IgD-negative memory B cell (primary cell): Measurements from ENCODE around the gene HMOX2. TPM values are rescaled to one million over a fixed set of nuclear protein-coding genes. Genes with fewer than 3 reads are reported as not detected.

Source experiments
- H3K27ac Mint-ChIP-seq, 3 donors: one replicate each; pipeline ENCODE4 v1.8.0; 2020 to 2022; ENCODE audit warnings: mild to moderate bottlenecking in 3 of 3, mixed read lengths in 3 of 3, moderate library complexity in 1 of 3
- H3K27me3 Mint-ChIP-seq: one replicate; pipeline ENCODE4 v1.8.0; 2021; ENCODE audit warnings: mixed read lengths
- H3K36me3 Mint-ChIP-seq: one replicate; pipeline ENCODE4 v1.8.0; 2020; ENCODE audit warnings: mild to moderate bottlenecking, mixed read lengths
- H3K4me1 Mint-ChIP-seq, 3 donors: one replicate each; pipeline ENCODE4 v1.8.0; 2020 to 2022; ENCODE audit warnings: mixed read lengths in 3 of 3, mild to moderate bottlenecking in 1 of 3
- H3K4me3 Mint-ChIP-seq, 4 donors: one replicate each; pipeline ENCODE4 v1.8.0; 2020 to 2022; ENCODE audit warnings: mild to moderate bottlenecking in 4 of 4, mixed read lengths in 4 of 4, moderate library complexity in 3 of 4
- H3K9me3 Mint-ChIP-seq, 3 donors: one replicate each; pipeline ENCODE4 v1.8.0; 2020 to 2021; ENCODE audit warnings: mixed read lengths in 3 of 3, mild to moderate bottlenecking in 1 of 3
- polyA plus RNA-seq: library from polyadenylated mRNA; unstranded; fragments of 300-500 nt; fragmentation: Illumina TruSeq; gene quantifications from one replicate; pipeline ENCODE4 v1.2.3, GENCODE V29; 2021

The HMOX2 gene
- polyA plus RNA-seq, 1 donor from 2014 or later = 75.9 TPM

GRCh38 chr16:4506450-4506849 is 30.3 kb downstream of the HMOX2 start:
- Mint-ChIP-seq H3K27ac (peak overlapping the region; percentile 95 to 99 (median 95)), H3K4me3 (peak overlapping the region in 3 of 4 donors; percentile 49 to 92 (median 88)), H3K27me3 (no peaks in the 10 kb centered on the region), H3K36me3 (no peaks in the 10 kb centered on the region), H3K4me1 (peaks cover 30 to 34% (median 33%) of the 10 kb centered on the region in 3 donors), H3K9me3 (no peaks in the 10 kb centered on the region)

DNA sequence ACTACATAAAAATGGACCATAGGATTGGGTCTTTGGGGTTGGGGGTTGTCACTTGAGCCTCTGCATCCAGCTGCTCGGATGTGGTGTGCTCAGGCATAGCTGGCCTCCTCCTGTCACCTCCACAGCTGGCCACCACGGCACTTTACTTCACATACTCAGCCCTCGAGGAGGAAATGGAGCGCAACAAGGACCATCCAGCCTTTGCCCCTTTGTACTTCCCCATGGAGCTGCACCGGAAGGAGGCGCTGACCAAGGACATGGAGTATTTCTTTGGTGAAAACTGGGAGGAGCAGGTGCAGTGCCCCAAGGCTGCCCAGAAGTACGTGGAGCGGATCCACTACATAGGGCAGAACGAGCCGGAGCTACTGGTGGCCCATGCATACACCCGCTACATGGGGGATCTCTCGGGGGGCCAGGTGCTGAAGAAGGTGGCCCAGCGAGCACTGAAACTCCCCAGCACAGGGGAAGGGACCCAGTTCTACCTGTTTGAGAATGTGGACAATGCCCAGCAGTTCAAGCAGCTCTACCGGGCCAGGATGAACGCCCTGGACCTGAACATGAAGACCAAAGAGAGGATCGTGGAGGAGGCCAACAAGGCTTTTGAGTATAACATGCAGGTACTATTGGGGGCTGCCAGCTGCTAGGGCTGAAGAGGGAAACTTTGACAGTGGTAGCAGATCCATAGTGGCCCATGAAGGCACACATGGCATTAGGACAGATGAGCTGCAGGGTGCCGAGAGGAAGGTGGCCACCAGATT is 31.6 kb downstream of the HMOX2 start:
- H3K4me3 Mint-ChIP-seq = no peak overlapping the region
- peak overlapping the region in 2 of 3 donors; percentile 69 to 95 for H3K27ac Mint-ChIP-seq

GRCh38 chr16:4508806-4509205 is 32.6 kb downstream of the HMOX2 start:
- Mint-ChIP-seq H3K27me3 (no peaks in the 10 kb centered on the region), H3K27ac (peak overlapping the region in 1 of 3 donors; percentile 22), H3K36me3 (no peaks in the 10 kb centered on the region), H3K9me3 (no peaks in the 10 kb centered on the region), H3K4me3 (no peak overlapping the region), H3K4me1 (peaks cover 23 to 26% (median 23%) of the 10 kb centered on the region in 3 donors)

More for the DNA sequence above, 31.6 kb downstream of the HMOX2 start:
- Mint-ChIP-seq H3K4me1 (peaks cover 30 to 34% (median 31%) of the 10 kb centered on the region in 3 donors), H3K36me3 (no peaks in the 10 kb centered on the region), H3K9me3 (no peaks in the 10 kb centered on the region), H3K27me3 (no peaks in the 10 kb centered on the region)

DNA sequence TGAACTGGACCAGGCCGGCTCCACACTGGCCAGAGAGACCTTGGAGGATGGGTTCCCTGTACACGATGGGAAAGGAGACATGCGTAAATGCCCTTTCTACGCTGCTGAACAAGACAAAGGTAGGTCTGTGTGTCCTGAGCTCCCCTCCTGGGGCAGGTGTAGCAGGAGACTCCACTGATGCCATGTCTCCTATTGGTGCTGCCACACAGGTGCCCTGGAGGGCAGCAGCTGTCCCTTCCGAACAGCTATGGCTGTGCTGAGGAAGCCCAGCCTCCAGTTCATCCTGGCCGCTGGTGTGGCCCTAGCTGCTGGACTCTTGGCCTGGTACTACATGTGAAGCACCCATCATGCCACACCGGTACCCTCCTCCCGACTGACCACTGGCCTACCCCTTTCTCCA is 33.2 kb downstream of the HMOX2 start:
- no peaks in the 10 kb centered on the region for H3K27me3 Mint-ChIP-seq
- no peak overlapping the region for H3K4me3 Mint-ChIP-seq
- no peaks in the 10 kb centered on the region for H3K9me3 Mint-ChIP-seq
- peaks cover 21 to 24% (median 22%) of the 10 kb centered on the region in 3 donors for H3K4me1 Mint-ChIP-seq
- no peaks in the 10 kb centered on the region for H3K36me3 Mint-ChIP-seq
- H3K27ac Mint-ChIP-seq = no peak overlapping the region

DNA sequence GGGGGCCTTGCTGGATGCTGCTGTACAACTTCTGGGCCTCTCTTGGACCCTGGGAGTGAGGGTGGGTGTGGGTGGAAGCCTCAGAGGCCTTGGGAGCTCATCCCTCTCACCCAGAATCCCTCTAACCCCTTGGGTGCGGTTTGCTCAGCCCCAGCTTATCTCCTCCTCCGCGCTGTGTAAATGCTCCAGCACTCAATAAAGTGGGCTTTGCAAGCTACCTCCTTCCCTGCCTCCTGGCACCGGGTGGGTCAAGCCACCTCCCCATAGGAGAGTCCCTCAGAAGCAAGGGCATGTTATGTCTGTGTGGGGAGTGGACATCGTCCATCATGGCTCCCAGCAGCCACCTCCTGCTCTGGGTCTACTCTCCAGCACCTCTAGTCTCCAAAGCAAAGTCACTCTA is 33.9 kb downstream of the HMOX2 start:
- Mint-ChIP-seq H3K4me3 (no peak overlapping the region), H3K36me3 (no peaks in the 10 kb centered on the region), H3K9me3 (no peaks in the 10 kb centered on the region), H3K4me1 (peaks cover 21 to 25% (median 22%) of the 10 kb centered on the region in 3 donors), H3K27ac (peak overlapping the region in 1 of 3 donors; percentile 29), H3K27me3 (no peaks in the 10 kb centered on the region)

GRCh38 chr16:4510747-4511426 is 34.7 kb downstream of the HMOX2 start:
- Mint-ChIP-seq H3K27me3 (no peaks in the 10 kb centered on the region), H3K9me3 (no peaks in the 10 kb centered on the region), H3K4me1 (peaks cover 22 to 25% (median 23%) of the 10 kb centered on the region in 3 donors), H3K27ac (peak overlapping the region in 2 of 3 donors; percentile 8 to 85), H3K4me3 (peak overlapping the region in 1 of 4 donors; percentile 28), H3K36me3 (no peaks in the 10 kb centered on the region)

GRCh38 chr16:4511441-4512082 is 35.4 kb downstream of the HMOX2 start:
- Mint-ChIP-seq H3K9me3 (no peaks in the 10 kb centered on the region), H3K4me3 (no peak overlapping the region), H3K4me1 (peaks cover 17 to 24% (median 21%) of the 10 kb centered on the region in 3 donors), H3K36me3 (no peaks in the 10 kb centered on the region), H3K27ac (peak overlapping the region in 1 of 3 donors; percentile 85), H3K27me3 (no peaks in the 10 kb centered on the region)

- Mint-ChIP-seq H3K9me3 (no peaks in the 10 kb centered on the region), H3K36me3 (no peaks in the 10 kb centered on the region), H3K4me1 (peaks cover 18 to 21% (median 19%) of the 10 kb centered on the region in 3 donors), H3K27me3 (no peaks in the 10 kb centered on the region), H3K4me3 (no peak overlapping the region), H3K27ac (peak overlapping the region in 1 of 3 donors; percentile 62)
These were observed 36.3 kb downstream of the HMOX2 start for GRCh38 chr16:4512473-4512872.

- peak overlapping the region in 1 of 4 donors; percentile 12 for H3K4me3 Mint-ChIP-seq
- H3K36me3 Mint-ChIP-seq = no peaks in the 10 kb centered on the region
- H3K9me3 Mint-ChIP-seq = no peaks in the 10 kb centered on the region
- H3K27ac Mint-ChIP-seq = peak overlapping the region in 1 of 3 donors; percentile 78
- no peaks in the 10 kb centered on the region for H3K27me3 Mint-ChIP-seq
- peaks cover 18 to 21% (median 19%) of the 10 kb centered on the region in 3 donors for H3K4me1 Mint-ChIP-seq
These were observed 37.1 kb downstream of the HMOX2 start for GRCh38 chr16:4513086-4513860.

DNA sequence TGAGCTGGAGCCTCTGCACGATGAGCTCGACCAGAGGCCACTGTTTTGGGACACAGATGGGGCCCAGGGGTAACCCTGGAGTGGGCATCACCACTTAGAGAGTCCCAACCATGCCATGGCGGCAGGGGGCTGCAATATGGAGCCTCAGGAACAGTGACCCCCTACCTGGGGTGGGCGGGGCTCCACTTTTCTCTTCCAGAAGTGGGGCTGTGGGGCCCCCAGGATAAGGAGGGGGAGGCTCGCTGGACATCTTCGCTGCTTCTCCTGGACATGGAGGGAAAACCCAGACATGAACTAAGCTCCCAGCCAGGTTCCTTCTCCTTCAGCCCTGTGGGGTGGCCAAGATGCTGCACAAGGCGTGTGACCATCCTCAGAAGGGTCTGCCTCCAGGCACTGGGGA is 37.7 kb downstream of the HMOX2 start:
- Mint-ChIP-seq H3K36me3 (no peaks in the 10 kb centered on the region), H3K9me3 (no peaks in the 10 kb centered on the region), H3K4me1 (peaks cover 18 to 24% (median 23%) of the 10 kb centered on the region in 3 donors), H3K27ac (peak overlapping the region in 1 of 3 donors; percentile 96), H3K27me3 (no peaks in the 10 kb centered on the region), H3K4me3 (peak overlapping the region in 1 of 4 donors; percentile 39)

DNA sequence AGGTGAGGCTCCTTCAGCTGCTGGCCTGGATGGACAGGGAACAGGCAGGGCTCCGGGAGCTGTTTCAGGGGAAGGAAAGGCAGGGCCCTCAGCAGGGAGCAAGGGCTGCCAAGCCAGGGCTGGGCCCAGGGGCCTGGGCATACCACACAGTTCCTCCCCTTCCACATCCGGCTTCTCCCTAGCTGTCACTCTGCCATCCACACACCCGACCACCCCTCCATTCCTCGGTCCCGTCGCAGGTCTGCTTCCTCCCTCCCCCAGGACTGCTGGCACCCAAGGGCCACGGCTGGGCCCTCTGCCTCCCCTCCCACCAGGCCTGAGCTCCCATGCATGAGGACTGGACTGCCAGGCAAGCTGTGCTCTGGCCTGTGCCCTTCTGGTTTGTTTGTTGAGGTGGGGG is 38.4 kb downstream of the HMOX2 start:
- Mint-ChIP-seq H3K27ac (peak overlapping the region in 2 of 3 donors; percentile 46 to 96), H3K9me3 (no peaks in the 10 kb centered on the region), H3K4me3 (peak overlapping the region in 2 of 4 donors; percentile 77 to 84), H3K36me3 (no peaks in the 10 kb centered on the region), H3K27me3 (no peaks in the 10 kb centered on the region), H3K4me1 (peaks cover 18 to 24% (median 23%) of the 10 kb centered on the region in 3 donors)

GRCh38 chr16:4515611-4516233 is 39.5 kb downstream of the HMOX2 start:
- H3K4me3 Mint-ChIP-seq = peak overlapping the region; percentile 8 to 84 (median 54)
- no peaks in the 10 kb centered on the region for H3K27me3 Mint-ChIP-seq

DNA sequence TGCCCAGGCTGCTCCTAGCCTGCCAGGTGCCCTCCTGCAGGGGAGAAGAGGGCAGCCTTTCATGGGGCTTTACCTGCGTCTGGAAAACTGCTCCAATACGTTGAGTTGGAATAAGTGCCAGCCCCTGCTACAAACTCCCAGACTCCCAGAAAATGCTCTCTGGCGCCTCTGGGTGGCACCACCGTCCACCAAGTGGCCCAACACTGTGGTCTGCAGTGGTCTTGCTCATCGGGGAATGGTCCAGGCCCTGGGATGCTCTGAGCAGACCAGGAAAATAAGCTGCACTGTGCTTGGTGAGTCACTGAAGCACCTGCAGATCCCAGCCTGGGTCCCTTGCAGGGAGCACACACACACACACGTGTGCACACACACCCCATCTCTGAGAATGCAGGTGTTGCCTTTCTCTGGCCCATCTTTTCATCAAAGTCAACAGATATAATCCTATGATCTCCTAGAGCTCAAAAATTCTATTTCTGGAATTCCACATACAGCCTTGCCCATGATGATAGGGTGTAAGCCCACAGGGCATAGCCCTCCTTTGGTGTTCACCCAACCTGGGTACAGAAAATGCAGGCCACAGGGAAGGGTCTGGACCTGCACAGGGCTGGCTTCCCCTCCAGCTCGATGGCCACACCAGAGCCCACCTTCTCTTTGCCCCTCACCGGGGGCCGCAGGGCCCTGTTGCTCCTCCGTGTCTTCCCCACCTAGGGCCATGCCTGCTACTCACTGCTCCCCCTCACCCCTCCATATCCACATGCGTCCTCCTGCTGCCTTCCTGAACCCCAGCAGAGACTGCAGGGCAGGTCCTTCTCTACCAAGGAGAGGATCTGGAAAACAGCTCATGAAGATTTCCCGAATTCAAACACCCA is 41.8 kb downstream of the HMOX2 start:
- no peak overlapping the region for H3K27ac Mint-ChIP-seq

More at GRCh38 chr16:4515611-4516233, 39.5 kb downstream of the HMOX2 start:
- peaks cover 19 to 24% (median 20%) of the 10 kb centered on the region in 3 donors for H3K4me1 Mint-ChIP-seq
- H3K36me3 Mint-ChIP-seq = no peaks in the 10 kb centered on the region
- H3K27ac Mint-ChIP-seq = peak overlapping the region; percentile 46 to 96 (median 92)
- H3K9me3 Mint-ChIP-seq = no peaks in the 10 kb centered on the region

More for the DNA sequence above, 41.8 kb downstream of the HMOX2 start:
- no peaks in the 10 kb centered on the region for H3K36me3 Mint-ChIP-seq
- H3K27me3 Mint-ChIP-seq = no peaks in the 10 kb centered on the region
- H3K4me3 Mint-ChIP-seq = peak overlapping the region in 1 of 4 donors; percentile 6
- H3K9me3 Mint-ChIP-seq = no peaks in the 10 kb centered on the region
- peaks cover 19 to 23% (median 20%) of the 10 kb centered on the region in 3 donors for H3K4me1 Mint-ChIP-seq
